Prostate gland (tissue), 2 donors: Measurements from ENCODE around the gene SRGAP2C.
"Not testable (repeated sequence)": the region's sequence is repeated elsewhere in the genome, so short reads cannot be mapped to it uniquely, and the experiment has no call there.

Source experiments
- POLR2A ChIP-seq: fragments of 450-650 bp; IDR thresholded peaks from one replicate; pipeline ENCODE4 v1.6.1; 2016; ENCODE audit warnings: antibody characterized with exemption, mild to moderate bottlenecking
- TF ChIP-seq, protein P1 (sequence below), 4 experiments: fragments of 200-600 bp in 2 of 4; fragments of 450-650 bp in 2 of 4; sonication (generic) in 2 of 4; IDR thresholded peaks; 1 replicate in 3 of 4; 2 replicates in 1 of 4; pipeline ENCODE4 v1.5.1; 2016 to 2019; ENCODE audit warnings: antibody characterized with exemption in 4 of 4, mild to moderate bottlenecking in 2 of 4, moderate library complexity in 2 of 4

DNA sequence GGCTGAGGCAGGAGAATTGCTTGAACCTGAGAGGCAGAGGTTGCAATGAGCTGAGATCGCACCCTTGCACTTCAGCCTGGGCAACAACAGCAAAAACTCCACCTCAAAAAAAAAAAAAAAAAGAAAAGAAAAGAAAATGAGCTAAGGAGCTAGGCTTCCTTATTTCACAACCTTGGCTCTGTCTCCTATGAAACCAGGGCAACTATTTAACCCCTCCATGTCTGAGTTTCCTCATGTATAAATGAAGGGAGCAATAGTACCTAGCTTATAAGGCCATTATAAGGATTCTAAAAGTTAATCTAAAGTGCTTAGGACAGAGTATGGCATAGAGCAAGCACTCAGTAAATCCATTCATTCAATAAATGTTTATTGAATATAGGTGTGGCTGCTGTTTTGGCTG is 33.5 kb upstream of the SRGAP2C start:
- TF ChIP-seq, protein P1, sequence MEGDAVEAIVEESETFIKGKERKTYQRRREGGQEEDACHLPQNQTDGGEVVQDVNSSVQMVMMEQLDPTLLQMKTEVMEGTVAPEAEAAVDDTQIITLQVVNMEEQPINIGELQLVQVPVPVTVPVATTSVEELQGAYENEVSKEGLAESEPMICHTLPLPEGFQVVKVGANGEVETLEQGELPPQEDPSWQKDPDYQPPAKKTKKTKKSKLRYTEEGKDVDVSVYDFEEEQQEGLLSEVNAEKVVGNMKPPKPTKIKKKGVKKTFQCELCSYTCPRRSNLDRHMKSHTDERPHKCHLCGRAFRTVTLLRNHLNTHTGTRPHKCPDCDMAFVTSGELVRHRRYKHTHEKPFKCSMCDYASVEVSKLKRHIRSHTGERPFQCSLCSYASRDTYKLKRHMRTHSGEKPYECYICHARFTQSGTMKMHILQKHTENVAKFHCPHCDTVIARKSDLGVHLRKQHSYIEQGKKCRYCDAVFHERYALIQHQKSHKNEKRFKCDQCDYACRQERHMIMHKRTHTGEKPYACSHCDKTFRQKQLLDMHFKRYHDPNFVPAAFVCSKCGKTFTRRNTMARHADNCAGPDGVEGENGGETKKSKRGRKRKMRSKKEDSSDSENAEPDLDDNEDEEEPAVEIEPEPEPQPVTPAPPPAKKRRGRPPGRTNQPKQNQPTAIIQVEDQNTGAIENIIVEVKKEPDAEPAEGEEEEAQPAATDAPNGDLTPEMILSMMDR (IDR thresholded peaks at IDR 0.05), result not testable (repeated sequence)
- TF ChIP-seq POLR2A, result not testable (repeated sequence)
